ENCODE results near the gene MED12L. TPM values are rescaled to one million over a fixed set of nuclear protein-coding genes. Genes with fewer than 3 reads are reported as not detected.

MED12L gene
- total RNA-seq, 6 experiments from 2014 or later, result 0.05 to 0.64 (median 0.13) TPM; not detected in 1

GRCh38 chr3:151171145-151171757, 85.8 kb downstream of the MED12L start:
- H3K27ac Mint-ChIP-seq, result no peak overlapping the region
- no peaks in the 10 kb centered on the region; the same call in none of the 2 replicates for H3K27me3 Mint-ChIP-seq (ENCODE audit: insufficient read depth)

GRCh38 chr3:151174351-151174750, 88.9 kb downstream of the MED12L start:
- H3K4me3 Mint-ChIP-seq, result no peak overlapping the region
- no peak for DNase-seq
- no peaks in the 10 kb centered on the region for H3K9me3 Mint-ChIP-seq
- no peaks in the 10 kb centered on the region for H3K36me3 Mint-ChIP-seq (ENCODE audit: low read depth)
- no peak for TF ChIP-seq CTCF (IDR thresholded peaks at IDR 0.05)
- no peaks in the 10 kb centered on the region; the same call in 1 of the 2 replicates for H3K27me3 Mint-ChIP-seq (ENCODE audit: insufficient read depth)
- H3K27ac Mint-ChIP-seq, result no peak overlapping the region
- 0 out of 2 replicates have a peak, but pooled peaks cover 4% of the 10 kb centered on the region for H3K4me1 Mint-ChIP-seq (ENCODE audit: low read depth)

More at GRCh38 chr3:151171145-151171757, 85.8 kb downstream of the MED12L start:
- no peaks in the 10 kb centered on the region for H3K9me3 Mint-ChIP-seq
- no peak for DNase-seq
- H3K4me1 Mint-ChIP-seq (ENCODE audit: low read depth), result 0 out of 2 replicates have a peak, but pooled peaks cover 4% of the 10 kb centered on the region
- TF ChIP-seq CTCF (IDR thresholded peaks at IDR 0.05), result no peak
- no peaks in the 10 kb centered on the region for H3K36me3 Mint-ChIP-seq (ENCODE audit: low read depth)
- H3K4me3 Mint-ChIP-seq, result no peak overlapping the region

GRCh38 chr3:151175952-151176351, 90.5 kb downstream of the MED12L start:
- no peak overlapping the region for H3K27ac Mint-ChIP-seq
- no peak for DNase-seq
- no peaks in the 10 kb centered on the region for H3K9me3 Mint-ChIP-seq
- H3K4me3 Mint-ChIP-seq, result no peak overlapping the region
- no peak for TF ChIP-seq CTCF (IDR thresholded peaks at IDR 0.05)
- H3K4me1 Mint-ChIP-seq (ENCODE audit: low read depth), result 0 out of 2 replicates have a peak, but pooled peaks cover 3% of the 10 kb centered on the region
- no peaks in the 10 kb centered on the region for H3K36me3 Mint-ChIP-seq (ENCODE audit: low read depth)
- H3K27me3 Mint-ChIP-seq (ENCODE audit: insufficient read depth), result no peaks in the 10 kb centered on the region; the same call in 1 of the 2 replicates

- H3K27ac Mint-ChIP-seq, result no peak overlapping the region
- H3K36me3 Mint-ChIP-seq (ENCODE audit: low read depth), result no peaks in the 10 kb centered on the region
- H3K27me3 Mint-ChIP-seq (ENCODE audit: insufficient read depth), result no peaks in the 10 kb centered on the region; the same call in 1 of the 2 replicates
- peaks cover 3% of the 10 kb centered on the region; the same call in 1 of the 2 replicates for H3K4me1 Mint-ChIP-seq (ENCODE audit: low read depth)
- DNase-seq, result no peak
- H3K9me3 Mint-ChIP-seq, result no peaks in the 10 kb centered on the region
- no peak overlapping the region for H3K4me3 Mint-ChIP-seq
- TF ChIP-seq CTCF (IDR thresholded peaks at IDR 0.05), result no peak
Measured at GRCh38 chr3:151178208-151178845, 92.9 kb downstream of the MED12L start.

GRCh38 chr3:151182349-151183079, 97.0 kb downstream of the MED12L start:
- H3K36me3 Mint-ChIP-seq (ENCODE audit: low read depth), result no peaks in the 10 kb centered on the region
- peaks cover 6% of the 10 kb centered on the region; the same call in 1 of the 2 replicates for H3K4me1 Mint-ChIP-seq (ENCODE audit: low read depth)
- H3K9me3 Mint-ChIP-seq, result no peaks in the 10 kb centered on the region
- H3K27ac Mint-ChIP-seq, result no peak overlapping the region
- H3K27me3 Mint-ChIP-seq (ENCODE audit: insufficient read depth), result no peaks in the 10 kb centered on the region; the same call in 1 of the 2 replicates
- TF ChIP-seq CTCF (IDR thresholded peaks at IDR 0.05), result no peak
- DNase-seq, result no peak
- no peak overlapping the region for H3K4me3 Mint-ChIP-seq
